ENCODE data around the gene SLC9A9.
"Not testable (repeated sequence)": the region's sequence is repeated elsewhere in the genome, so short reads cannot be mapped to it uniquely, and the experiment has no call there.

SLC9A9 gene

DNA sequence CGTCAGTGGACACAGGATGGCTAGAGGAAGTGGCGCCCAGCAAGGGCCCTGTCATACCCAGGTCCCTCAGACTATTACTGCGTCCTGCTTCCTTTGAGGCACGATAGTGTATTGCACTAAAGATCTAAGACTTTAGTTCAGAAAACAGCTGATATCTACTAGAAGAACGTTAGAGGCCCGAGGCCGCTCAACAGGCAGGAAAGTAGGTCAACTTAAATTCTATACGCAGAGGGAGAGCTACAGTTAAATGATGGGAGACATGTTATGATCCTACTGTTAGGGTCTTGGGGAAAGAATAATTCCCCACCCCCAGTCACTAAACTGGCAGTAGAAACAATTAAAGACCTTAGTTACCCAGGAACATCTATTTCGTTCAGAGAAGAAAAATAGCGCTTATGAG, 410.9 kb downstream of the SLC9A9 start:
- DNase-seq, result no peak

DNA sequence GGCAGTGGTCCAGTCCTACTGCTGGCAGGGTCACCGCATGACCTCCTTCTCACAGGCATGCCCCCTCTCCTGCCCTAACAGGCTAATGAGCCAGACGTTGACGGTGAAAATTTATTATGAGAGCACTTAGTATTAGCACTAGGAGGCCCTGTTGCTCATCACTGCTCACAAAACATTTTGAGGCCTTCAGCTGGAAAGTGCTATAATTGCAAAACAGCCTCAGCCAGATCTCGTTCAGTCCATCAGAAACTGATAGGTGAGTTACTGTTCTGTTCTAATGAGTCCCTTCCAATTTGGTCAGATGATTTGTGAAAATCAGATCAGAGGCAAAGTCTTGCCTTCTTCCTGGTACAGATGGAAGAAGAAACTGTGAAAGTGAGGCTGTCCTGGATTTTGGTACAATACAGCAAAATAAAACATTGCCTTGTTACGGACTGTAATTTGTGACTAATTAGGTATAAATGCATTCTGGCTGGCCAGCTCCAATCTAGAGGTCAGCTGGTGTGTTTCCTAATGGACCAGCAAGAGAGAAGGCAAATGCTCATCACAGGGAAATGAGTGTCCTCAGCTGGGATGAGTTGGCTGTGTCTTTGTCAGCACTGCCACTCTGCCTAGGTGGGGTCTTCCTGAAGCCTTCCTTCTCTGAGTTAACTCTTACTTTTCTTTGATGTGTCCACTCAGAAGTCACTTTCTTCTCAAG, 411.9 kb downstream of the SLC9A9 start:
- no peak for DNase-seq

DNA sequence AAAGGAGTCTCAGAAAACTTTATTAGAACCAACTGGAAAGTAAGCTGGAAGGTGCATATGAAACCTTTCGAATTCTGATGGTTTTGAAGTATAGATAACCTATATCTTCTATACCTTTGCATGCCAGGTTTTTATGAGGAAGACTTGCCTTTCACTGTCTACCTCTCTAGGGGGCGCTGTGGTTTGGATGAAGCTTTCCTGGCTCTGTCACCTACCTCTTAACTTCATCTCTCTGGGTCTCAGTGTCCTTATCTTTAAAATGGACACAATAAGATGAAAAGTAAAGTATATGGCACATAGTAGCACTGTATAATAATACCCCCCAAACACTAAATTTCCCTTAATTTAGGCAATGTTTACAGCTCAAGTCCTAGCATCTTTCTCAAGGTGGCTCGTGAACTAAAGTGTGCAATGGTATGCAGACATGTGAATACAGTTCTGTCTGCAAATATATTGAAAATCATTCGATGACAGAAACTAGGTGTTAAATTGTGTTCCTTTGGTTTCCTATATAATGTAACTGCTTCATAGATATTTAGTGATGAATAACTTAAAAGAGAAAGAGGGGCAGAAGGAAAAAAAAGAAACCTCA, 414.4 kb downstream of the SLC9A9 start:
- DNase-seq, result no peak

DNA sequence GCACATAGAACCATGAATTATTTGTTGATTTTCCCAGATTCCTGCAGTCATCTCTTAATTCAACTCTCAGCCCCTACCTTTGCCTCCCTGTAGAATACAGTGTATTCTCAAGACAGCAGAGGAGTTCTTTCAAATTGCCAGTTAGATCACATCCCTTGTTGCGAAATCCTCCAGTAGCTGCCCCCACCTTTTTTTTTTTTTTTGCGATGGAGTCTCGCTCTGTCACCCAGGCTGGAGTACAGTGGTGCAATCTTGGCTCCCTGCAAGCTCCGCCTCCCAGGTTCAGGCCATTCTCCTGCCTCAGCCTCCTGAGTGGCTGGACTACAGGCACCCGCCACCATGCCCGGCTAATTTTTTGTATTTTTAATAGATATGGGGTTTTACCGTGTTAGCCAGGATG, 417.0 kb downstream of the SLC9A9 start:
- DNase-seq, result not testable (repeated sequence)

DNA sequence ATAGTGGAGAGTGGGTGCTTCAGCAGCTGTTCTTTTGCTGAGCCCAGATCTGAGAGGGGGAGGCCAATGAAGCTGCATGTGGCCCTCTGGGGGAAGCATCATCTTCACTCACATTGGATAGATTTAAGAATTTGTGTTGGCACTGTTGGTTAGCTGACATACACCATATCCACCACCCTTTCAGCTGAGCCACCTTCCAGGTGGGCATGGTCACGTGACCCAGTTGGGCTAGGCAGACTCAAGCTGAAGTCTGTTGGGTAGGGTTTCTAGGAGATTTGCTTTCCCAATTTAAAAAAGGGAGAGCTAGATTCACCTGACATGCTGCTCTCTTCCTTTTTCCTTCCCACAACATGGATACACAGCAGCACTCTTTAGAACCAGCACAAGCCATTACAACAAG, 417.7 kb downstream of the SLC9A9 start:
- DNase-seq, result no peak

DNA sequence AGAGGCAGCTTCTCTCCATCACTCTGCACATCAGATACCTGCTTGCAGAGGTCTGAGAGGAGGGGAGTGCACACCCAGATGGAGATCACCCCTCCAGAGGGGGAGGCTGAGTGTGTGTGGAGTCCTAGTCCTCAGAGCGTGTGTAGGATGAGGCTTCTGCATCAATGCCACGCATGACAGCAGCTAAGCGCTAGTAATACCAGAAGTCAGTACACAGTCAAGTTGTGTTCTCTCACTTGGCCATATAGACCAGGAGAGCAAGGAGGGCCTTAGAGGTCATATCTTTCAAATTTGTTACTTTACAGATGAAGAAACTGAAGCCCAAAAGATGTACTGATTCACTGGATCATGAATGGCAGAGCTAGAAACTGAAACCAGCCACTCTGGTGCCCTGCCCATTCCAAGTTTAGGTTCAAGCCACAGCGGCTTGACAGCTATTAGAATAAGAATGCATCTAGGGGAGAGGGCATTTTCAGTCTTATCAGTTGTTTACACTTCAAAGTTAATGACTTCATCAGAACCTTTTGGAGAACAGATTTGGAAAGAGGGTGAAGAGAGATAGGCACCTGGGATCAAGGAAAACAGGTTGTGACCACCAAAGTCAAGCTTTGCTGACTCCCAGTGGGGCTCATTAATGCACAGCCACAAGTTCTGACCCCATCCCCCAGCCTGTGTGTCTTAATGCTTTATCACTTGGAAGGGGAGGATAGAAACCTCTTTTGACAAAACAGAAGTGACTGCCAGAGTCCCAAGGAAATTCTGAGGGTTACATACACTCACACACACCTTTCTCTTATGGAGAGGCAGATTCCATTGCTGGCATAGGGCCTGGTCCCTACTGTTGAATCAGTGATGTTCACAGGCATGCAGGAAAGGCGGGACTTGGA, 418.4 kb downstream of the SLC9A9 start:
- DNase-seq, result no peak

DNA sequence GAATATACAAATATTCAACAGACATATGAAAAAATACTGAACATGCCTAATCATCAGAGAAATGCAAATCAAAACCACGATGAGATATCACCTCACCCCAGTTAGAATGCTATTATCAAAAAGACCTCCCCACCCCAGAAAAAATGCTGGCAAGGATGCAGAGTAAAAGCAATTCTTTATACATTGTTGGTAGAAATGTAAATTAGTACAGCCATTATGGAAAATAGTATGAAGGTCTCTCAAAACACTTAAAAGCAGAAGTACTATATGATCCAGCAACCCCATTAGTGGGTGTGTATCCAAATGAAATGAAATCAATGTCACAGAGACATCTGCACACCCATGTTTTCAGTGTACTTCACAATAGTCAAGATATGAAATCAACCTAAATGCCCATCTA, 420.0 kb downstream of the SLC9A9 start:
- DNase-seq, result no peak

DNA sequence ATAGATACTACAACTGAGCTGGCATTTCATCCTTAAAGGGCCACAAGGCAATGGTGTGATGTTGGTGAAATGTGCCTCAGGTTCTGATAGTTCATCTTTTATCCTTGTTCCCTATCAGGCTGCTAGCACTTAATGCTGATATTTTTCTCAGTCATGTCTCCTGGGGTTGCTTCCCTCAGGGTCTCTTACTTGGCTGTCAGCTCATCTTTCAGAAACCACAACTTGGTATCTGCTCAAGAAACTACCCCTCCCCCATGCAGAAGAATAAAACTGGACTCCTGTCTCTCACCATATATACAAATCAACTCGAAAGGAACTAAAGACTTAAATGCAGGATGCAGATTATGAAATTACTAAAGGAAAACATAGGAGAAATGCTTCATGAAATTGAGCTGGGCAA, 420.6 kb downstream of the SLC9A9 start:
- DNase-seq, result no peak

DNA sequence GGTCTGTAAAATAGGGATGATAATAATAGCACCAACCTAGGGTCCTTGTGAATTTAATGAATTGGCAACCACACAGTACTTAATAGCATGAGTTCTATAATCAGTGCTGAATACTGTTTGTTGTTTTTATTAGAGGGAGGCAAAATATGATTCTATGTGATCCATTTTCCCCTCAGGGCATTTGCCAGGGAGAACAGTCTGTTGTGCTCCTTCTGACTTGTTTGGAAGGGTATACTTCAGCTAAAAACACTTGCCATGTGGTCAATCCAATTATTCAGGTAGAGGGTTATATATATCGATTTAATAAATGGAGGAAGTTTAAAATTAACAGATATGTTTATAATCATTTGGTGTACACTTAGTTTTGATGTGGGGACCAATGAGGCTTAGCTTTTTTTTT, 423.4 kb downstream of the SLC9A9 start:
- DNase-seq, result no peak

DNA sequence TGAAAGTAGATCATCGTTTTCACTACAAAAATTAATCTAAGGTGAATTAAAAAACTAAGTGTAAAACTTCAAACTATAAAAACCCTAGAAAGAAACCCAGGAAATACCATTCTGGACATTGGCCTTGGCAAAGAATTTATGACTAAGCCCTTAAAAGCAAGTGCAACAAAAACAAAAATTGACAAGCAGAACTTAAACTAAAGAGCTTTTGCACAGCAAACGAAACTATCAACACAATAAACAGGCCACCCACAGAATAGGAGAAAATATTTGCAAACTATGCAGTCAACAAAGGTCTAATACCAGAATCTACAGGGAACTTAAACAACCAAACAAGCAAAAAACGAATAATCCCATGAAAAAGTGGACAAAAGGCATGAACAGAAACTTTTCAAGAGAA, 426.7 kb downstream of the SLC9A9 start:
- no peak for DNase-seq

DNA sequence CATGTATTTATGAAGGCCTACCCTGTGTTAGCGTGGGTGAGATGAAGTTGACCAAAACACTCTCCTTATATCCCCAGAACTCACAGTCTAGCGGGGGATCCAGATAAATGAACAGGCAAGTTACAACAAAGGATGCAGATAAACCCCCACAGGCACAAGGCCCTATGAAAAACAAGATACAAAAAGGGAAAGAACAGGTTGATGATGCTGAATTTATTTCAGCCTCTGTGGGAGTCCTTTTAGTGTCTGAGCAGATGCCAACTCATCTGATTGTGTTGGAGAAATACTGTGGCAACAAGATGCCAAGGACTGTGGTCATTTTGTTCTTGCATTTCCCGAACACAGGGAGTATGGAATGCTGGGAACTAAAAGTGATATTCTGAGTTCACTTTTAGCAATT, 428.7 kb downstream of the SLC9A9 start:
- DNase-seq, result no peak

DNA sequence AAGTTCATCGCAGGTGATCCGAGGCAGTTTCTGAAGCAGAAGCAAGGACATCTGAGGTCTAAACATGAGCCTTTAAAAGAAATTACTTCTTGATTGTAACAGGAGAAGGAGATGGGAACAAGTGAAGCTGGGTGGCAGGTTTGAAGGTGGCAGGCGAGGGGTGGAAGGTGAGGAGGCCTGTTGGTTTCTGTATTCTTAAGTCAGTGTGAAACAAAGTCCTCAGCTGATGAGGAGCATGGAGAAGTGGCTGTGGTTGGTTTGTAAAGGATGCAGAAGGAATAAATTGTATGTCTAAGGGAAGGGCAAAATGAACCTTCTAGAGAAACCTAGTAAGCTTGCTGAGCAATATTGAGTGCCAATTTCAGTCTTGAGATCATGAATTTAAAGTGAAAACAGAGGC, 429.9 kb downstream of the SLC9A9 start:
- no peak for DNase-seq

DNA sequence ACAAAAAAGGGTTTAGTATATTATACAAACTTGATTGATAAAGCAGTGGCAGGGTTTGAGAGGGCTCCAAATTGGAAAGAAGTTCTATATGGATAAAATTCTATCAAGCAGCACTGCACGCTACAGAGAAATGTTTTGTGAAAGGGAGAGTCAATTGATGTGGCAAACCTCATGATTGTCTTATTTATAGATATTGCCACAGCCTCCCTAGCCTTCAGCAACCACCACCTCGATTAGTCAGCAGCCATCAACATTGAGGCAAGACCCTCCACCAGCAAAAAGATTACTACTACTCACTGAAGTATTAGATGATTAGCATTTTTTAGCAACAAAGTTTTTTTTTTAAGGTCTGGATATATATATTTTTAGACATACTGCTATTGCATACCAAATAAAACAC, 432.0 kb downstream of the SLC9A9 start:
- no peak for DNase-seq

DNA sequence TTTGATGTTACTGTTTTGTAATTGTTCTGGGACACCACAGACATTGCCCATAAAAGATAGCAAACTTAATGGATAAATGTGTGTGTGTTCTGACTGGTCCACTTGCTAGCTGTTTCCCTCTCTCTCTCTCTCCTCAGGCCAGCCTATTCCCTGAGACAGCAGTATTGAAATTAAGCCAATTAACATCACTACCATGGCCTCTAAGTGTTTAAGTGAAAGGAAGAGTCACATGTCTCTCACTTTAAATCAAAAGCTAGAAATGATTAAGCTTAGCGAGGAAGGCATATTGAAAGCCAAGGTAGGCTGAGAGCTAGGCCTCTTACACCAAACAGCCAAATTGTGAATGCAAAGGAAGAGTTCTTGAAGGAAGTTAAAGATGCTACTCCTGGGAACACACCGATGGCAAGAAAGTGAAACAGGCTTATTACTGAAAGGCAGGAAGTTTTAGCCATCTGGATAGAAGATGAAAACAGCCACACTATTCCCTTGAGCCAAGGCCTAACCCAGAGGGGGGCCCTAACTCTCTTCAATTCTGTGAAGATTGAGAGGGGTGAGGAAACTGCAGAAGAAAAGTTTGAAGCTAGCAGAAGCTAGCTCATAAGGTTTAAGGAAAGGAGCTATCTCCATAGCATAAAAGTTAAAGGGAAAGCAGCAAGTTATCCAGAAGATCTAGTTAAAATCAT, 433.6 kb downstream of the SLC9A9 start:
- DNase-seq, result no peak

DNA sequence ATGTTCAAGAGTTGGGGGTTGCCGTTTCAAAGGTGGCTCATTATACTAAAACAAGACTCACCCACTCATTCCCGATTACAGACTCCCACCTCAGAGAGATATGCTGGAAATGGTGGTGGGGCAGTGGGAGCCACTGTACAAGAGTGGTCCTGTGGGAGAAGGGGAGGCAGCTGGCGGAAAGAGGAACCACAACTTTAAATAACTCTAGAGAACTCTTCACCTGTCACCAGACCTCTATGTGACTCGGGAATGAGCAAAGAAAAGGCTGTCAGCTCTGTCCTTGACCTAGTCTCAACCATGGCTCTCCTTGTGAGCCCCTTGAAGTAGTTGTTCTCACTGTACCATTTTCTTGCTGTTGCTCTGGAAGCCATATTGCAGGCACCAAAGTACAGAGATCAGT, 434.9 kb downstream of the SLC9A9 start:
- DNase-seq, result no peak

DNA sequence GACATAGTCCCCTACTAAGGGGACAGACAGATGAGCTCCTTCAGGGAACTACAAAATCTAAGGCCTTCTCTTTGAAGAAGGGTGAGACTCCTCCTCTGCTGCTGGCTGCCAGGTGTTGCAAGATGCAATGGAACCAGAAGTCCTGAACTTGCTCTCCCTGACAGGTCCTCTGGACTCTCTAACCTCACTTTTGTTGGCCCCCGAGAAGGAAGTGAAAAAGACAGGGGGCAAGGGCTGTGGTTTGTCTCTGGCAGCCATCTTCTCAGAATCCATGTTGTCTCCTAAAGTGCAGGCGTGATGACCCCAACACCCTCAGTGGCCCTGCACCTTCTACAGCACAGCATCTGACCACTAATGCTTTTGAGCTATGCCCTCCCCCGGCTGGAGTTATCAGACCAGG, 436.2 kb downstream of the SLC9A9 start:
- DNase-seq, result no peak

DNA sequence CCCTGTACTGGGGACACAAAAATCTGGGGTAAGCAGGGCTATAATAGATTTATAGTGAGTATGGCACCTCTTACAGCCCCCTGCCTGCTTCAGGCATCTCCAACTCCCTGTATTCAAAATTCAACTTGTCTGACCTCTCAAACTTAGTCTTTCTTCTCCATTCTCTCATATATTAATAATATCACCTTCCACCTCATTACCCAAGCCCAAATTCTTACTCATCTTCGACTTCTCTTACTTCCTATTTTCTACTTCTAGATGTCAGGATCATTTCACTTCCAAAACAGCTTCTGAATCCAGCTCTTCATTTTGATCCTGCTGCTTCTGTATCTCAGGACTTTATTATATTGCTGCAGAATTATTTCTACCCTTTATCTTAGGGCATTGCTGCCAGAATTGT, 438.0 kb downstream of the SLC9A9 start:
- no peak for DNase-seq

DNA sequence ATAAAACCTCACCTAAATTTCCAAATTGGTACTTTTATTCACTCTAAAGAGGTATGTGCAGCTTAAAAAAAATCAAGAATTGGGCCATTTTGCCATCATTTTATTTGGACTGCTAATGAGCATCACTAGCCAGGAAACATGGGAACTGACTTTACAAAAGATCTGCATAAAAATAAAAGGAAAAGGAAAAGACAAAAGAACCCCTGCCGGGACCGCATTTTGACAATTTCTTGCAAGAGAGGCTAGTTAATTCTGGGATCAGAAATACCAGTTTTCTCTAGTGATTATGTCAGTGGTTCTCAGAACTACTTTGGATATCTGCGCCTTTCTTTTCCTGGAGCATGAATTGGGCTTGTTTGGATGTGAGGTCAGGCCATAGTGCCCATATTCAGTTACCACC, 439.5 kb downstream of the SLC9A9 start:
- no peak for DNase-seq

DNA sequence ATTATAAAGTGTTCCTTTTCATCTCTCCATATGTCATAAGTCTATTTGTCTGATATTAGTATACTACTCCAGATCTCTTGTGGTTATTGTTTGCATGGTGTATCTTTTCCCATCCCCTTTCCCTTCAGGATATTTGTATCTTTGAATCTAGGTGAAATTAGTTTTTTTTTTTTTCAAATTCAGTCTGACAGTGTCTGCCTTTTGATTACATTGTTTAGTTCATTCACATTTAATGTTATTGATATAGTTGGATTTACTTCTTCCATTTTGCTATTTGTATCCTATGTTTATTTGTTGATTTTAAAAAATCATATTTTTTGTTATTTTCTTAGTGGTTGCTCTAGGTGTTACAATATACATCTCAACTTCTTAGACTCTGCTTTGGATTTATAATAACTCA, 445.7 kb downstream of the SLC9A9 start:
- DNase-seq, result no peak

DNA sequence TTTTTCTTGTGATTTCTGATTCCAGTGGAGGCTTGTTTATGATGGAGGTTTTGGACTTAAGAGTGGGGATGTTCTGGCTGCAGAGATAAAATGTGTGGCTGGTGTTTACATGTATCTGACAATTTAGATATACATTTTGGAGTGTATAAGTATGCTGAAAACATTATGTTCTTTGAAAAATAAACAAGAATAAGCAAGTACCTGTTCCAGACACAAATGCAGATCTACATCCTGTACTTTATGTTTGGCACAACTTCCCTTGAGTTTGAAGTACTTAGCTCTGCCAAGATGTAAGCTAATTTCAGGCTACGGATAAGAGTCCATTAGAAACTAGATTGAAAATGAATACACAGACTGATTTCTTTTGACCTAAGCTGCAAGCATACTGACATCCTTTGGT, 451.5 kb downstream of the SLC9A9 start:
- DNase-seq, result no peak

DNA sequence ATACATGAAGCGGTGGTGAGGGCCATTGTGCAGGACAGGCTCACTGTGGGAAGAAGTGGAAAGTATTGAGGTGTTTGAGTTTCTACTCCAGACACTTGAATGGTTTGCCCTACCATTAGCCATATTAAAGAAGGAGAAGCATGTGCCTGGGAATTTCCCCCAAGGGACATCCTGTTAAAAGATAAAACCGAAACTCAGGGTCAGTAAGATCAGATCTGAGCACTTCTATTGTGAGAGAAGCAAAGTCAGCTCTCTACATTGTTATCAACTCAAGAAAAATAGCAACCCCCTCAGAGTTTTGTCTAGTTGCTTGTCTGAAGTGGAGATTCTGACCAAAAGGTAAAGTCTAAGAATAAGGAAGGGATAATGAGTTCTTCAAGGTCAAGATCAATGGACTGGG, 458.9 kb downstream of the SLC9A9 start:
- no peak for DNase-seq

DNA sequence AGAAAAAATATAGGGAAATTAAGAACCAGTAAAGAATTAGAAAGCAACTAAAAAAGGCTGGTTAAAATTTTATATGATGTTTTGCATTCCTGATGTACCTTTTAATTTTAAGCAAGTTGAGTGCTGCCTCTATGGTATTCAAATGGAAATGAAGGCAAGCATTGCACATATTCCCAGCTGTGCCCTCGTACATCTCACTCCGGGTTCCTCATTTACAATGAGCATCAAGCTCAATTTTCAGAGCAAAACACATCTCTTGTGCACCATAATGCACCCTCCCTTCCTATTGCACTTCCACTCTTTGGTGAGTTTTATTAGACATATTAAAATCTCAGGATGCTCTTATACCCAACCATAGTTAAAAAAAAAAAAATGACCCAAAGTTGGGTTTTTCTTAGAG, 460.8 kb downstream of the SLC9A9 start:
- DNase-seq, result no peak

DNA sequence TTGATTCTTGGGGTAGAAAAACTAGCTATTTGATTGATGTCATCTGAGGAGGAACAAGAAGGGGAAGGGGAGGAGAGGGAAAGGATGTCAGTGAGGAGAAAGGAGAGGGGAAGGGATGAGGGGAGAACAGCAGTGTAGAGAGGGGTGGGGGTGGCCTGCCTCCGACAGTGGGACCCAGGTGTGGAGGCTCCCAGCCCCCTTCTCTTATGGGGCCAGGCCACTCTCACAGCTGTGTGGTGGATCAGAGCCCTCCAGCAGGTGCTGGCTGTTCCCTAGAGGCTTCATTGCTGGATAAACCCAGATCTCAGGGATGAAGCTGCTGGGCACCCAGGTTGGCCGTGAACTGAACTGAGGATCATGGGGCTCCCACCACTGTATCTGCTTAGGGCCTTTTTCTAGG, 464.2 kb downstream of the SLC9A9 start:
- DNase-seq, result no peak

DNA sequence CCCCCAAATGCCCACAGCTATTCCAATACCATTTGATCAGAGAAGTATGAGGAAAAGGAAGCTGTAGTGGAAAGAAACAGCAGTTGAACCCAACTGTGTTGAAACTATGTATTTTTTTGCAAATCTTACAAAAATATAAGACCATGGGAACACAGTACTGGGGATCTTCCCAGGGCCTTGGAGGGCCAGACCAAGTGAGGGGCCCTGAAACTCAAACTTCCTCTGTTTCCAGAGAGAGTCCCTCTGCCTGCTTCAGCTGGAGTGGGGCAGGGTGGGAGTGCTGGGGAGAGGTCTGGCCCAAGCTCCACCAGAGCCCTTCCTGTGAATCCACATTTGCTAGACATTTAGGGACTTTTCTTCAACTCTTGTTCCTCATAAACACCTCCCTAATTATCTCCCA, 464.8 kb downstream of the SLC9A9 start:
- DNase-seq, result no peak

Measured in NCI-H1092 (cell line).